Measurements from ENCODE around the gene HPCAL1.

- TF ChIP-seq, protein P1, sequence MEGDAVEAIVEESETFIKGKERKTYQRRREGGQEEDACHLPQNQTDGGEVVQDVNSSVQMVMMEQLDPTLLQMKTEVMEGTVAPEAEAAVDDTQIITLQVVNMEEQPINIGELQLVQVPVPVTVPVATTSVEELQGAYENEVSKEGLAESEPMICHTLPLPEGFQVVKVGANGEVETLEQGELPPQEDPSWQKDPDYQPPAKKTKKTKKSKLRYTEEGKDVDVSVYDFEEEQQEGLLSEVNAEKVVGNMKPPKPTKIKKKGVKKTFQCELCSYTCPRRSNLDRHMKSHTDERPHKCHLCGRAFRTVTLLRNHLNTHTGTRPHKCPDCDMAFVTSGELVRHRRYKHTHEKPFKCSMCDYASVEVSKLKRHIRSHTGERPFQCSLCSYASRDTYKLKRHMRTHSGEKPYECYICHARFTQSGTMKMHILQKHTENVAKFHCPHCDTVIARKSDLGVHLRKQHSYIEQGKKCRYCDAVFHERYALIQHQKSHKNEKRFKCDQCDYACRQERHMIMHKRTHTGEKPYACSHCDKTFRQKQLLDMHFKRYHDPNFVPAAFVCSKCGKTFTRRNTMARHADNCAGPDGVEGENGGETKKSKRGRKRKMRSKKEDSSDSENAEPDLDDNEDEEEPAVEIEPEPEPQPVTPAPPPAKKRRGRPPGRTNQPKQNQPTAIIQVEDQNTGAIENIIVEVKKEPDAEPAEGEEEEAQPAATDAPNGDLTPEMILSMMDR (IDR thresholded peaks at IDR 0.05): no peak
- TF ChIP-seq POLR2A (IDR thresholded peaks at IDR 0.05) (no peak), POLR2AphosphoS5 (IDR thresholded peaks at IDR 0.05) (no peak)
Observed at GRCh38 chr2:10424051-10424450, 121.3 kb downstream of the HPCAL1 start.
